Islet of Langerhans (tissue), 1 donor: ENCODE results near the gene TCL1B.

Experiments used
- FAIRE-seq: peaks from one replicate; lab custom pipeline; 2011; peaks lifted over from hg19 to GRCh38; lab: Jason Lieb, UNC

Gene TCL1B

GRCh38 chr14:95667249-95667693 lies 19.0 kb upstream of the TCL1B start:
- no peak for FAIRE-seq

GRCh38 chr14:95668235-95668772 lies 17.9 kb upstream of the TCL1B start:
- FAIRE-seq = no peak

- no peak for FAIRE-seq
These were observed 11.6 kb upstream of the TCL1B start for GRCh38 chr14:95674613-95675012.

- no peak for FAIRE-seq
These were observed 10.7 kb upstream of the TCL1B start for GRCh38 chr14:95675486-95675885.

GRCh38 chr14:95677179-95677835 lies 8.9 kb upstream of the TCL1B start:
- no peak for FAIRE-seq

- FAIRE-seq = no peak
These were observed 6.9 kb upstream of the TCL1B start for GRCh38 chr14:95679148-95679815.

- no peak for FAIRE-seq
These were observed 6.1 kb upstream of the TCL1B start for GRCh38 chr14:95679998-95680735.

GRCh38 chr14:95681153-95681552 lies 5.1 kb upstream of the TCL1B start:
- no peak for FAIRE-seq

- no peak for FAIRE-seq
These were observed 2.4 kb upstream of the TCL1B start for GRCh38 chr14:95683793-95684192.

GRCh38 chr14:95686935-95687334 lies 709 bp downstream of the TCL1B start:
- FAIRE-seq = no peak

GRCh38 chr14:95689441-95689840 lies 3.2 kb downstream of the TCL1B start:
- no peak for FAIRE-seq

- FAIRE-seq = no peak
These were observed 4.6 kb downstream of the TCL1B start for GRCh38 chr14:95690815-95691214.

- no peak for FAIRE-seq
These were observed 5.4 kb downstream of the TCL1B start for GRCh38 chr14:95691591-95691990.

- FAIRE-seq = no peak
These were observed 5.9 kb downstream of the TCL1B start for GRCh38 chr14:95692109-95692508.

GRCh38 chr14:95695051-95695450 lies 8.8 kb downstream of the TCL1B start:
- FAIRE-seq = no peak

- no peak for FAIRE-seq
These were observed 9.7 kb downstream of the TCL1B start for GRCh38 chr14:95695913-95696312.

GRCh38 chr14:95696741-95697140 lies 10.5 kb downstream of the TCL1B start:
- no peak for FAIRE-seq

GRCh38 chr14:95697764-95698163 lies 11.5 kb downstream of the TCL1B start:
- no peak for FAIRE-seq

- FAIRE-seq = no peak
These were observed 12.1 kb downstream of the TCL1B start for GRCh38 chr14:95698287-95698686.

- FAIRE-seq = no peak
These were observed 13.2 kb downstream of the TCL1B start for GRCh38 chr14:95699412-95699811.

- FAIRE-seq = no peak
These were observed 14.2 kb downstream of the TCL1B start for GRCh38 chr14:95700221-95700976.

GRCh38 chr14:95701846-95702221 lies 15.6 kb downstream of the TCL1B start:
- FAIRE-seq = no peak
